A673 (cell line): ENCODE data around the gene KCNQ2.

Experiments
- CTCF ChIP-seq: fragments of 300-800, 200-600 bp; sonication (generic); conservative IDR thresholded peaks from 2 replicates; pipeline ENCODE4 v1.5.1; 2017; ENCODE audit warnings: low read depth, mild to moderate bottlenecking, antibody characterized with exemption, low read length, moderate library complexity, mixed read lengths
- EZH2 ChIP-seq: fragments of 200-600 bp; sonication (generic); IDR thresholded peaks from 2 replicates; pipeline ENCODE4 v1.6.1; 2017; ENCODE audit warnings: borderline replicate concordance, low read depth, mild to moderate bottlenecking, mixed read lengths, antibody characterized with exemption, low read length; ENCODE audit not compliant: poor library complexity, severe bottlenecking

DNA sequence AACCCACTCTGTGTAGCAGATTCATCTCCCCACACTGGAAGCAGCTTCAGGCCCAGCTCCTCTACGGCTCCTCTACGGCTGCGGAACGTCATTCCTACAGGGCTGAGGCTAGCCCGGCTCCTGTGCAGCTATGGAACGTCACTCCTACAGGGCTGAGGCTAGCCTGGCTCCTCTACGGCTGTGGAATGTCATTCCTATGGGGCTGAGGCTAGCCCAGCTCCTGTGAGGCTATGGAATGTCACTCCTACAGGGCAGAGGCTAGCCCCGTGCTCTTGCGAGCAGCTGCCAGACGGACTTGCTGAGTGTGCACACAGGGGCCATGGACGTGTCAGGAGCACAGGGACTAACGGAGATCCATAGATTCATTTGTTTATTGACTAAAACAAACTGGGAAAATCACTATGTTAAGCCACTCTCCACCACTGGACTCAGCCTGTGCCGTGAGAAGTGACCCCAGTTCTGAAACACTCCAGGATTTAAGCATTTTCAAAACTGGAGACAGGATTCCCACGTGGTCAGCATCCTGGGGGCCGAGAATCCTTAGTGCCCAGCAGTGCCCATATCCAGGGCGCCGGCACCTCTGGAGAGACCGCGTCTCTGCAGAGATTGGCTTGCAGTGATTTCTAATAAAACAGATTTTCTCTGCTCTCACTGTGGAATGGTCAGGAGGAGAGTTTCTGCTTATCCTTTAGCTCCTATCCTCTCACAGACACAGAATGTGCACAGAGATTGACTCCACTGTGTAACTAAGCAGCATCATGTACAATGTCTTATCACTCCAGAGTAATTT is 5.0 kb downstream of the KCNQ2 start:
- no peak for TF ChIP-seq CTCF
- no peak for TF ChIP-seq EZH2
